Measurements from ENCODE around the gene FOXF2.

DNA sequence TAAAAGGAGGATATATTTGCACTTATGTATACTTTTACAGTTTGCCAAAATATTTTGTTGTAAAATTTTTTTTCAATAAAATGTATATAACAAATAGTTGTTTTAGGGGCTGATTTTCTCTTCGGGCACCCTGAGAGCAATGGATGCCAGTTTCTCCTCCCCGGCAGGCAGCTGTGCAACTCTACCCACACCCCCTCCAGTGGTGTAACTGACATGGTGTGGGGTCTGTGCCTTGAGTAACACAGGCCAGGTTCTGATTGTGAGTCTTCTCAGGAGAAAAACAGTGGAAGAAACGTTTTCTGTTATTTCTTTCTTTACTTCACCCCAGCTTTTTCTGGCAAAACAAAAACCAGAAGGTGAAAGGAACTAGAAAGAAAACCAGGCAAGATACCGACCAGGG is 6.1 kb downstream of the FOXF2 start:
- TF ChIP-seq, protein P1, sequence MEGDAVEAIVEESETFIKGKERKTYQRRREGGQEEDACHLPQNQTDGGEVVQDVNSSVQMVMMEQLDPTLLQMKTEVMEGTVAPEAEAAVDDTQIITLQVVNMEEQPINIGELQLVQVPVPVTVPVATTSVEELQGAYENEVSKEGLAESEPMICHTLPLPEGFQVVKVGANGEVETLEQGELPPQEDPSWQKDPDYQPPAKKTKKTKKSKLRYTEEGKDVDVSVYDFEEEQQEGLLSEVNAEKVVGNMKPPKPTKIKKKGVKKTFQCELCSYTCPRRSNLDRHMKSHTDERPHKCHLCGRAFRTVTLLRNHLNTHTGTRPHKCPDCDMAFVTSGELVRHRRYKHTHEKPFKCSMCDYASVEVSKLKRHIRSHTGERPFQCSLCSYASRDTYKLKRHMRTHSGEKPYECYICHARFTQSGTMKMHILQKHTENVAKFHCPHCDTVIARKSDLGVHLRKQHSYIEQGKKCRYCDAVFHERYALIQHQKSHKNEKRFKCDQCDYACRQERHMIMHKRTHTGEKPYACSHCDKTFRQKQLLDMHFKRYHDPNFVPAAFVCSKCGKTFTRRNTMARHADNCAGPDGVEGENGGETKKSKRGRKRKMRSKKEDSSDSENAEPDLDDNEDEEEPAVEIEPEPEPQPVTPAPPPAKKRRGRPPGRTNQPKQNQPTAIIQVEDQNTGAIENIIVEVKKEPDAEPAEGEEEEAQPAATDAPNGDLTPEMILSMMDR (IDR thresholded peaks at IDR 0.05; ENCODE audit: insufficient read depth, low read depth, low read length) = no peak
- no peak for TF ChIP-seq EZH2 (IDR thresholded peaks at IDR 0.05; ENCODE audit: insufficient read depth, low read length)
